GM21360 (cell line): ENCODE measurements around the gene GPATCH8.

ENCODE experiments used
- ATAC-seq: cut with Tn5 transposase; IDR thresholded peaks from one replicate; pipeline ENCODE4 v1.9.1; 2021; ENCODE audit warnings: mild to moderate bottlenecking, moderate library complexity; ENCODE audit not compliant: unreplicated experiment

GPATCH8 gene

GRCh38 chr17:44464037-44464436, 39.2 kb downstream of the GPATCH8 start:
- no peak for ATAC-seq

- no peak for ATAC-seq
These were observed 51.4 kb downstream of the GPATCH8 start for GRCh38 chr17:44451832-44452231.

DNA sequence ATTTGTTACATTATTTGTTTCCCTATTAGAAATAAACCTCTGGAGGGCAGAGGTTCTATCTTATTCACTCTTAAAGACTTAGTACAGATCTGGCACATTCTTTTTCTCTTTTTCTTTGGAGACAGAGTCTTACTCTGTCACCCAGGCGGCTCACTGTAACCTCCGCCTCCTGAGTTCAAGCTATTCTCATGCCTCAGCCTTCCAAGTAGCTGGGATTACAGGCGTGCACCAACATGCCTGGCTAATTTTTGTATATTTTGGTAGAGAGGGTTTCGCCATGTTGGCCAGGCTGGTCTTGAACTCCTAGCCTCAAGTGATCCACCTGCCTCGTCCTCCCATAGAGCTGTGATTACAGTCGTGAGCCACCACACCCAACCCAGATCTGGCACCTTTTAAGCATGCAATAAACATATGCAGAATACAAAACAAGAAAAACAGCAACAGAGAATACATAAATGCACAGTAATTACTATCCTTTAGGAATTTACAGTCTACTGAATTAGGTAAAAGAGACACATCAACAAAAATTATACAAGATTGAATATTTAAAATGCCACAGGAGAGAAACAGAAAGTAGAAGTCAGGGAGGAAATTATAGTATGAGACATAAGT, 52.1 kb downstream of the GPATCH8 start:
- ATAC-seq, result no peak

GRCh38 chr17:44448412-44448811, 54.8 kb downstream of the GPATCH8 start:
- no peak for ATAC-seq

DNA sequence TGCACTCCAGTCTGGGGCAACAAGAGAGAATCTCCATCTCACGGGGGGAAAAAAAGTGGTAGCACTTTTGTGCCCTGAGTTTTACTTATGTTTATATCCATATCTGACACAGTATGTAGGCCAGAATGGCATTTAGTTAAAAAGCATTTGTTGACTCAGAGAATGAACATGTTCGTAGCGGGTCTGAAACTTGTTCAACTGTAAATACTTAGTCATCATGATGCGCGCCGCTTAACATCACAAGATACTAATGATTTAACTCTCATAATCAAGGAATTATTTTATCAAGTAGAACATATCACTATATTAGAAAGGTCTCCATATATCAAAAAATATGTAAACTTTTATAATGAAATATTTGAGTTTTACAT, 58.5 kb downstream of the GPATCH8 start:
- no peak for ATAC-seq

GRCh38 chr17:44442806-44443205, 60.4 kb downstream of the GPATCH8 start:
- ATAC-seq, result no peak

DNA sequence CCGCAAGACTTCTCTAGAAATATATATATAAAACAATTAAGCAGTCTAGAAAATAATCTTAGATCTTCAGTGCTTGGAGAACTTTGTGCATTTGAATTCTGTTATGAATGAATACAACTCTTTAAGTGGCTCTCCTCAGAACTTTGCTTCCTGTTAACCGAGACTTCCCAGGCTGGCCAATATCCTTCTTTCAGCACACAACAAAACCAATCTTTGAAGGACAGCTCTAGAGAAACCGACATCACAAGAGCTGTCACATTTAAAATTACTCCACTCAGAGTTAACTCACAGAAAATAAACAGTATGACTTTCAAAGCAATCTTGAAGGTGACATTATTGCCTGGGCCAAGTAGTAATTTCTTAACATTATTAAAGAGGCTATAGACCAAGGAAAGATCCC, 64.0 kb downstream of the GPATCH8 start:
- no peak for ATAC-seq

DNA sequence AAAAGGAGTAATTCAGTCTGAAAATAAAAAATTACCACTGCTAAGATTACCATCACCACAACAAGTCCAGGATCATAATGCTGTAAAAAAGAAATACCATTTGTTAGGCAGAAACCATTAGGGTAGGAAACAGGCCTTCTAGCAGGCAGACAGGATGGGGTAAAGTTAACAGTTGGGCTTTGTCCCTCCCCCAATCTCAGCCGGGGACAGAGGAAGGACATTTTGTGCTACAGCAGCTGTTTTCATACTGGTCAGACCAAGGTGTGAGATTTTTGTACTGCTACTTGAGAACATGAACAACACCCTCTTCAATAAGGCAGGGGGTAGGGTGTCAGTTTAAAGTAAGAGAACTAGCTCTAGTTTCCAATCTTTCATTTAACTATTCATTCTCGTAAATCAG, 64.6 kb downstream of the GPATCH8 start:
- ATAC-seq, result no peak

DNA sequence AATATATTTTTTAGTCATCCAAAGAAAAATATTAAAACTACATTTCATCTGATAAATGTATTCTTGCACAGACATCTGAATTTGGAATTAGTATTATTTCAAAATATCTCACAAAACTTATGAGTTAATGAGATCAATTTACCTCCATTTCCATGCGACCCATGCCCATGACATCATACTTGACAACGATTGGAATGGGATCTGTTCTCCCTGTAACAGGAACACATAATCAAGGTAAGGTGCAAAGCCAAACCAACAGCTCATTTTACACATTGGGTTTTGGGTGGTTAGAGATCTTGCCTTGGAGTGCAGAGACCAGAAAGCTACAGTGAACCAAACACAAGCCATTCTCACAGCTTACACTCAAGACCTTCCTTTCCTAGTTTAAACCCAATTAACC, 66.9 kb downstream of the GPATCH8 start:
- no peak for ATAC-seq

GRCh38 chr17:44432254-44433157, 70.7 kb downstream of the GPATCH8 start:
- ATAC-seq, result no peak

- no peak for ATAC-seq
These were observed 78.3 kb downstream of the GPATCH8 start for GRCh38 chr17:44424828-44425461.

DNA sequence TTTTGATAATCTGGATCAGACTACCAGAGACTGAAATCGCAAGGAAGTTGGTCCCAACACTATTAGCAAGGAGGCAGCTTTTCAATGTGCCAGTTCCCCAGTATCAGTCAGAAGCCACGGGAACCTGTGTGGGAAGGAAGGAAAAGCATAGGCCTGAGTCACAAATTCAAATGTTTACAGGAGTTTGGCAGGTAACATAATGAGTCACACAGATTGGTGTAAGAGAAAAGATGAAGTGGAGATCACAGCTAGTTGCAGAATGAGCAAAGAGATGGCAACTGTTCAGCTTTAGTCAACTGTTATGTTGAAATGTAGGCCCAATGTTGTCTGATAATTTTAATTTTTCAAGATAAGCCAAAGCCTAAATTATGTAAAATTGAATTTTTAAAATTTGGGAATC, 85.7 kb downstream of the GPATCH8 start:
- ATAC-seq, result no peak

DNA sequence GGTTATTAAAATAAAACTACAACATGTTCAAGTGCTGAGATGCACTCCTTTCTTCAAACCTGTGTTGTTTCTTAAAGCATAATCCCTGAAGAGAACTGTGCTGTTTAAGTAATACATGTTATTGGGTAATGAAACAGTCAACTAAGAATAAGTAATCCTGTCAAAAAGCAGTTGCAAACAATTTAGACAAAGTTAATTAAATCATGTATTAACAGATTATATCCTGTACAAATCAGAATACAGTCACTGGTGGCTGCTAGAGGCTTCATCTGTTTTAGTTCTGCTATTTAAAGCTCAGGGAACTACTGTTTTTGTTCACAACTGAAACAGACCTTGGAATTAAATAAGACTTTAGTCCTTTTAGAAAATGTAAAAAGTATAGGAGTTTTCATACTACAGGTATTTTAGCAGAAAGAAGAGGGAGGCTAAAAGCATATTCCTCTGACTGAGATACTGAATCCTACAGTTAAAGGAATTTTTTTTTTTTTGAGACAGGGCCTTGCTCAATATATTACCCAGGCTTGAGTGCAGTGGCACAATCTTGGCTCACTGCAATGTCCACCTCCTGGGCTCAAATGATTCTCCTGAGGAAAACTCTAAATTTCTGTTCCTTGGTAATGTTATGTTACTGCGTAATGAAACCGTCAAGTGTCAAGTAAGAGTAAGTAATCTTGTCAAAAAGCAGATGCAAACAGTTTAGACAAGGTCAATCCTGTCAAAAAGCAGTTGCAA, 86.5 kb downstream of the GPATCH8 start:
- ATAC-seq, result no peak

DNA sequence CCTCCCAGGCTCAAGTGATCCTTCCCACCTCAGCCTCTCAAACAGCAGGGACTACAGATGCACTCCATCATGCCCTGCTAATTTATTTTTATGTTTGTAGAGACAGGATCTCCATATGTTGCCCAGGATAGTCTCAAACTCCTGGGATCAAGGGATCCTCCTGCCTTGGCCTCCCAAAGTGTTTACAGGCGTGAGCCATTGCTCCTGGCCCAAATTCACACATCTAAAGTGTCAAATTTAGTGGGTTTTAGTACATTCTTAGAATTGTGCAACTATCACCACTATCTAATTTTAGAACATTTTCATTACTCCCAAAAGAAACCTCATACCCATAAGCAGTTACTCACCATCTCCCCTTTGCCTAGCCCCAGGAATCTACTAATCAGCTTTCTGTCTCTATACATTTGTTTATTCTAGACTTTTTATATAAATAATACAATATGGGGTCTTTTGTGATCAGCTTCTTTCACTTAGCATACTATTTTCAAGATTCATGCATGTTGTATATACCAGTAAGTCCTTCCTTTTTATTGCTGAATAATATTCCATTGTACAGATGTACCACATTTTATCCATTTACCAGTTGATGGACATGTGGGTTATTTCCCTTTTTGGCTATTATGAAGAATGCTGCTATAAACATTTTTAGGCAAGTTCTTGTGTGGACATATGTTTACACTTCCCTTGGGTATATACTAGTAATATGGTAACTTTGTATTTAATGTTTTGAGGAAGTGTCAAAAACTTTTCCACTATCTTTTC, 88.6 kb downstream of the GPATCH8 start:
- ATAC-seq, result no peak

DNA sequence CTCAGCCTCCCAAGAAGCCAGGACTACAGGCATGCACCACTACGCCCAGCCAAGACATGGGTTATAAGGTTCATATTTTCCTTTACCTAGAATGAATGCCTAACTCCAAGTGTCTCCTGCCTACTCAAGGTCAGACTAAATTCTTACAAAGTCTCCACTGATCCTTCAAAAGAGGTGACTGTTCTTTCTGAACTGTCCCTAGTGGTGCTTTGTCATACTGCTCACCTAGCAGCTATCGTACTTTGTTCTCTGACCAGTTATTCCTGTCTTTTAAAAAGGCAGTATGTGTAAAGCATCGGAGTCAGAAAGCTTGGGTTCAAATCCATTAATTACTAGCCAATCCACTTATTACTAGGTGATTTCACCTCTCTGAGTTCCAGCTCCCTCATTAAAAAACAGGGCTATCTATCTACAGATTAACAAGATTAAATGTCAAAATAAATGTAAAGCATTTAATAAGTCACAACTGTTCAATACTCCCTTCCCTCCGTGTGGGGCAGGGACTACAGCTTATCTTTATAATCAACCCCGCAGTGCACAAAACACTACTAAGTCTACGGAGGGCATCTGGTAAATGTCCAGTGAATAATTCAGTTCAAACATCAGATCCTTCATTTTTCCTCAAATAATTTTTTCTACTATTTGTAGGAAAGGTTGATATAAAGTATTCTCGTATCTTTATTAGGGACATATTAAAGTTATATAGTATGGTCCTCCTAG, 93.7 kb downstream of the GPATCH8 start:
- no peak for ATAC-seq

- ATAC-seq, result no peak
These were observed 94.4 kb downstream of the GPATCH8 start for GRCh38 chr17:44408786-44409185.

- no peak for ATAC-seq
These were observed 100.5 kb downstream of the GPATCH8 start for GRCh38 chr17:44402564-44403172.

DNA sequence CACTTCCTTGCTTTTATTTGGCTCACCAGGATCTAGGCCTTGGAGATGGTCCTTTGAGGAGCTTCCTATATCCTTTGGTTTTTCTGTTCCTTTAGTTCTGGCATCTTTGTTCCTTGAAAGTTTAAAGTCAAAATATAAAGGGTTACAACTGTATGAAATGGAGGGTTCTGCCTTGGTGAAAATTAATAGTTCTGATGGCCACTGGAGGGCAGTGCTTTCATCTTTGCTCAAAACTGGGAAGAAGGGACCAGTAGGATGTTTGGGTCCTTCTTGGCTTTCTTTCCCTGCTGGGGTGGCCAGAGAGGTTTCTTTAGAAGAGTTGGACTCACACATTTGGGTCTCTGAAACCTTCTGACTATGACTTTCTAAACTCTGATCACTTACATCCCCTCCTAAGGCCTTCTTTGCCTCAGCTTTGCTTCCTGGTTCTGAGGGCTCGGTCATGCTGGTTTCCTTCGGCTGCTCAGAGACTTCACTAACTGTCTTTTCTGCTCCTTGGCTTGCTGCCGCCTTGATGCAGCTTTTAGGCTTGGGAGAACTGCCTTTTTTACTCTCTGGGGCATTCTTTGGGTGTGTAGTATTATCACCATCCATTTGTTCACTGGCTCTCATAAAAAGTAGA, 102.9 kb downstream of the GPATCH8 start:
- ATAC-seq, result no peak
